ENCODE data around the gene IGSF21. TPM values are rescaled to one million over a fixed set of nuclear protein-coding genes. Genes with fewer than 3 reads are reported as not detected.

The IGSF21 gene
- total RNA-seq, 1 donor from 2014 or later = 3.2 TPM

GRCh38 chr1:18407166-18408045 is 299.8 kb downstream of the IGSF21 start:
- H3K4me1 ChIP-seq = no peaks in the 10 kb centered on the region
- no peak overlapping the region for H3K4me3 ChIP-seq
- no peak for DNase-seq (ENCODE audit: extremely low spot score in 2 of 2)
- H3K9me3 ChIP-seq = no peaks in the 10 kb centered on the region
- H3K27ac ChIP-seq = no peak overlapping the region
- intact Hi-C loops (cut with DNase I) = no loop called here
- TF ChIP-seq POLR2A (IDR thresholded peaks at IDR 0.05) (no peak), POLR2AphosphoS5 (IDR thresholded peaks at IDR 0.05; ENCODE audit: insufficient read depth in 1 of 2, low read depth in 1 of 2) (no peak), CTCF (IDR thresholded peaks at IDR 0.05) (no peak)
- H3K27me3 ChIP-seq = no peaks in the 10 kb centered on the region
- no peaks in the 10 kb centered on the region for H3K36me3 ChIP-seq

- no peaks in the 10 kb centered on the region for H3K27me3 ChIP-seq
Observed at GRCh38 chr1:18408656-18409370, 301.2 kb downstream of the IGSF21 start.

GRCh38 chr1:18409609-18410237 is 302.1 kb downstream of the IGSF21 start:
- TF ChIP-seq POLR2A (IDR thresholded peaks at IDR 0.05) = no peak
- no peak for TF ChIP-seq POLR2AphosphoS5 (IDR thresholded peaks at IDR 0.05; ENCODE audit: insufficient read depth in 1 of 2, low read depth in 1 of 2)
- no peak for TF ChIP-seq CTCF (IDR thresholded peaks at IDR 0.05)
- no peak for DNase-seq (ENCODE audit: extremely low spot score in 2 of 2)
- H3K27me3 ChIP-seq = no peaks in the 10 kb centered on the region
- no peaks in the 10 kb centered on the region for H3K9me3 ChIP-seq
- H3K4me1 ChIP-seq = no peaks in the 10 kb centered on the region
- no peaks in the 10 kb centered on the region for H3K36me3 ChIP-seq
- no peak overlapping the region for H3K4me3 ChIP-seq
- no peak overlapping the region for H3K27ac ChIP-seq
- intact Hi-C loops (cut with DNase I) = no loop called here

More at GRCh38 chr1:18408656-18409370, 301.2 kb downstream of the IGSF21 start:
- no peaks in the 10 kb centered on the region for H3K36me3 ChIP-seq
- TF ChIP-seq CTCF (IDR thresholded peaks at IDR 0.05) (no peak), POLR2AphosphoS5 (IDR thresholded peaks at IDR 0.05; ENCODE audit: insufficient read depth in 1 of 2, low read depth in 1 of 2) (no peak), POLR2A (IDR thresholded peaks at IDR 0.05) (no peak)
- H3K9me3 ChIP-seq = no peaks in the 10 kb centered on the region
- intact Hi-C loops (cut with DNase I) = no loop called here
- H3K4me3 ChIP-seq = no peak overlapping the region
- DNase-seq (ENCODE audit: extremely low spot score in 2 of 2) = no peak
- no peaks in the 10 kb centered on the region for H3K4me1 ChIP-seq
- H3K27ac ChIP-seq = no peak overlapping the region

- H3K27me3 ChIP-seq = no peaks in the 10 kb centered on the region
- no peaks in the 10 kb centered on the region for H3K36me3 ChIP-seq
- no peak overlapping the region for H3K27ac ChIP-seq
- H3K4me3 ChIP-seq = no peak overlapping the region
- no peaks in the 10 kb centered on the region for H3K9me3 ChIP-seq
- no peaks in the 10 kb centered on the region for H3K4me1 ChIP-seq
- DNase-seq (ENCODE audit: extremely low spot score in 2 of 2) = no peak
- intact Hi-C loops (cut with DNase I) = no loop called here
- TF ChIP-seq CTCF (IDR thresholded peaks at IDR 0.05) = no peak
- TF ChIP-seq POLR2A (IDR thresholded peaks at IDR 0.05) = no peak
- no peak for TF ChIP-seq POLR2AphosphoS5 (IDR thresholded peaks at IDR 0.05; ENCODE audit: insufficient read depth in 1 of 2, low read depth in 1 of 2)
Observed at GRCh38 chr1:18410407-18410806, 302.8 kb downstream of the IGSF21 start.

Data from vagina (tissue), 2 donors.